ENCODE measurements around the gene ARSG. TPM values are rescaled to one million over a fixed set of nuclear protein-coding genes. Genes with fewer than 3 reads are reported as not detected.

Gene ARSG
- total RNA-seq, 1 experiment from 2014 or later = 7.9 TPM

GRCh38 chr17:68389041-68389440 lies 97.7 kb downstream of the ARSG start:
- CTCF ChIA-PET = interaction anchor here (3.1 kb wide), 1 partner anchor 10 kb away, joined by 26 read pairs; no protein-coding TSS in a partner anchor
- POLR2A ChIA-PET = no interaction called here

GRCh38 chr17:68390888-68391545 lies 99.7 kb downstream of the ARSG start:
- Mint-ChIP-seq H3K36me3 (peaks cover 6% of the 10 kb centered on the region), H3K4me3 (no peak overlapping the region), H3K27me3 (ENCODE audit: low read depth) (no peaks in the 10 kb centered on the region; the same call in 1 of the 2 replicates), H3K4me1 (no peaks in the 10 kb centered on the region), H3K27ac (no peak overlapping the region), H3K9me3 (peaks cover 5% of the 10 kb centered on the region; the same call in 1 of the 2 replicates)
- POLR2A ChIA-PET = no interaction called here
- TF ChIP-seq MXD4 (CRISPR knock-in tag; IDR thresholded peaks at IDR 0.05; ENCODE audit: borderline replicate concordance) (no peak), TCF7 (CRISPR knock-in tag; IDR thresholded peaks at IDR 0.05; ENCODE audit: low read depth) (no peak), ATF2 (CRISPR knock-in tag; IDR thresholded peaks at IDR 0.05; ENCODE audit: borderline replicate concordance, low read depth) (no peak), RELA (CRISPR knock-in tag; IDR thresholded peaks at IDR 0.05; ENCODE audit: borderline replicate concordance) (no peak), SMAD4 (CRISPR knock-in tag; IDR thresholded peaks at IDR 0.05) (no peak), ZNF317 (CRISPR knock-in tag; IDR thresholded peaks at IDR 0.05; ENCODE audit: borderline replicate concordance, low read depth) (no peak), EMX1 (CRISPR knock-in tag; IDR thresholded peaks at IDR 0.05) (no peak), ZBTB21 (CRISPR knock-in tag; IDR thresholded peaks at IDR 0.05; ENCODE audit: borderline replicate concordance) (no peak), MLX (CRISPR knock-in tag; IDR thresholded peaks at IDR 0.05) (no peak)
- no peak for DNase-seq (ENCODE audit: low spot score)
- no peak for ATAC-seq
- CTCF ChIA-PET = no interaction called here

More at GRCh38 chr17:68389041-68389440, 97.7 kb downstream of the ARSG start:
- no peaks in the 10 kb centered on the region for H3K9me3 Mint-ChIP-seq
- TF ChIP-seq E2F1 (CRISPR knock-in tag; IDR thresholded peaks at IDR 0.05) = no peak
- TF ChIP-seq CREB1 (CRISPR knock-in tag; IDR thresholded peaks at IDR 0.05) = no peak
- TF ChIP-seq GRHL2 (CRISPR knock-in tag; IDR thresholded peaks at IDR 0.05; ENCODE audit: insufficient replicate concordance, severe bottlenecking) = no peak
- no peak for TF ChIP-seq MAX (CRISPR knock-in tag; IDR thresholded peaks at IDR 0.05)
- no peak for TF ChIP-seq FOXJ3 (CRISPR knock-in tag; IDR thresholded peaks at IDR 0.05; ENCODE audit: borderline replicate concordance)
- no peak for TF ChIP-seq NR3C1 (CRISPR knock-in tag; conservative IDR thresholded peaks at IDR 0.05; ENCODE audit: low read depth)
- no peak for TF ChIP-seq RELA (CRISPR knock-in tag; IDR thresholded peaks at IDR 0.05; ENCODE audit: borderline replicate concordance)
- no peak for TF ChIP-seq MYBL2 (CRISPR knock-in tag; IDR thresholded peaks at IDR 0.05)
- ATAC-seq = no peak
- no peaks in the 10 kb centered on the region for H3K36me3 Mint-ChIP-seq
- no peak overlapping the region for H3K27ac Mint-ChIP-seq
- H3K4me1 Mint-ChIP-seq = no peaks in the 10 kb centered on the region
- no peak for DNase-seq (ENCODE audit: low spot score)
- H3K27me3 Mint-ChIP-seq (ENCODE audit: low read depth) = no peaks in the 10 kb centered on the region; the same call in 1 of the 2 replicates
- no peak overlapping the region for H3K4me3 Mint-ChIP-seq

GRCh38 chr17:68391561-68392268 lies 100.4 kb downstream of the ARSG start:
- DNase-seq (ENCODE audit: low spot score) (no peak), ATAC-seq (no peak)
- Mint-ChIP-seq H3K27ac (no peak overlapping the region), H3K27me3 (ENCODE audit: low read depth) (no peaks in the 10 kb centered on the region; the same call in 1 of the 2 replicates), H3K4me3 (no peak overlapping the region), H3K4me1 (no peaks in the 10 kb centered on the region), H3K9me3 (peaks cover 5% of the 10 kb centered on the region; the same call in 1 of the 2 replicates), H3K36me3 (peaks cover 6% of the 10 kb centered on the region)
- CTCF ChIA-PET = no interaction called here
- POLR2A ChIA-PET = no interaction called here
- TF ChIP-seq E2F1 (CRISPR knock-in tag; IDR thresholded peaks at IDR 0.05) (no peak), MLX (CRISPR knock-in tag; IDR thresholded peaks at IDR 0.05) (no peak), ZNF281 (CRISPR knock-in tag; IDR thresholded peaks at IDR 0.05) (no peak), SP1 (CRISPR knock-in tag; conservative IDR thresholded peaks at IDR 0.05) (no peak), ZBTB43 (CRISPR knock-in tag; IDR thresholded peaks at IDR 0.05) (no peak), IRF2 (CRISPR knock-in tag; IDR thresholded peaks at IDR 0.05; ENCODE audit: borderline replicate concordance, low read depth) (no peak)
